Measurements from ENCODE around the gene ALKBH6.

ALKBH6 gene

DNA sequence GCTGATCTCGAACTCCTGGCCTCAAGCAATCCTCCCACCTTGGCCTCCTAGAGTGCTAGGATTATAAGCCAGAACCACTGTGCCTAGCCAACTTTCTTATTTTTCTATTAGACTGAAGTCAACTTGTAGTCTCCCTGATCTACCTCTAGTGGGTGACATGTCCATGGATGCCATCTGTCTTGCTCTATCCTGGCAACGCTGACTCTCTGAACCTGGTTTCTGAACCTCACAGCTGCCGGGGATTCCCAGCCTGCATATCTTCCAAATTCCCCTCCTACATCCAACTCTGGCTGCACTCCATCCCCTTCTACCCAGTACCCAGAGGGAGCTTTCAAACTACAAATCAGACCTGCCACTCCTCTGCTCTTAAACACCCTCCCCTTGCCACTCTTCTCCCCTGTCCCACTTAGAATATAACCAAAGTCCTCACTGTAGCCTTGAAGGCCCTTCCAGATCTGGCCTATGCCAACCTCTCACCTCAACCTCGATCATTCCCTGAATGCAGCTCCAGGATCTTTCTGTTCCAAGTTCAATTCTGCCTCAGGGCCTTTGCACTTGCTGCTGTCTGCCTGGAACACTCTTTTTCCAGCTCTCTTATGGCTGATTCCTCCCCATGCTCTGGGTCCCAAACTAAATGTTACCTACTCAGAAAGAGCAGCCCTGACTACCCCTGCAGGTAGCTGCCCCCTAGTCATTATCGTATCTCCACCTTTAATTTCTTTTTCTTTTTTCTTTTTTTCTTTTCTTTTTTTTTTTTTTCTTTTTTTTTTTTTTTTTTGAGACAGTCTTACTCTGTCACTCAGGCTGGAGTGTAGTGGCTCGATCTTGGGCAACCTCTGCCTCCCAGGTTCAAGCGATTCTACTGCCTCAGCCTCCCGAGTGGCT is 16.5 kb upstream of the ALKBH6 start:
- DNase-seq (ENCODE audit: low read depth) = no peak

GRCh38 chr19:36028313-36029041 is 14.5 kb upstream of the ALKBH6 start:
- no peak for DNase-seq (ENCODE audit: low read depth)

DNA sequence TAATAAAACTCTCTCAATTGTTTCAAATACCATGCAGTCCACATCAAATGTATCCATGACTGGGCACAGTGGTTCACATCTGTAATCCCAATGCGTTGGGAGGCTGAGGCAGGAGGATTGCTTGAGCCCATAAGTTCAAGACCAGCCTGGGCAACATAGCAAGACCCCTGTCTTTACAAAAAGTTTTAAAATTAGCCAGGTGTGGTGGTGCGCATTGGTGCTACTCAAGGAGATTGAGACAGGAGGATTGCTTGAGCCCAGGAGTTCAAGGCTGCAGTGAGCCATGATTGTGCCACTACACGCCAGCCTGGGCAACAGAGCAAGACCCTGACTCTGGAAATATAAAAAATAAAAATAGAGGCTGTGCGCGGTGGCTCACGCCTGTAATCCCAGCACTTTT is 13.7 kb upstream of the ALKBH6 start:
- DNase-seq (ENCODE audit: low read depth) = no peak

DNA sequence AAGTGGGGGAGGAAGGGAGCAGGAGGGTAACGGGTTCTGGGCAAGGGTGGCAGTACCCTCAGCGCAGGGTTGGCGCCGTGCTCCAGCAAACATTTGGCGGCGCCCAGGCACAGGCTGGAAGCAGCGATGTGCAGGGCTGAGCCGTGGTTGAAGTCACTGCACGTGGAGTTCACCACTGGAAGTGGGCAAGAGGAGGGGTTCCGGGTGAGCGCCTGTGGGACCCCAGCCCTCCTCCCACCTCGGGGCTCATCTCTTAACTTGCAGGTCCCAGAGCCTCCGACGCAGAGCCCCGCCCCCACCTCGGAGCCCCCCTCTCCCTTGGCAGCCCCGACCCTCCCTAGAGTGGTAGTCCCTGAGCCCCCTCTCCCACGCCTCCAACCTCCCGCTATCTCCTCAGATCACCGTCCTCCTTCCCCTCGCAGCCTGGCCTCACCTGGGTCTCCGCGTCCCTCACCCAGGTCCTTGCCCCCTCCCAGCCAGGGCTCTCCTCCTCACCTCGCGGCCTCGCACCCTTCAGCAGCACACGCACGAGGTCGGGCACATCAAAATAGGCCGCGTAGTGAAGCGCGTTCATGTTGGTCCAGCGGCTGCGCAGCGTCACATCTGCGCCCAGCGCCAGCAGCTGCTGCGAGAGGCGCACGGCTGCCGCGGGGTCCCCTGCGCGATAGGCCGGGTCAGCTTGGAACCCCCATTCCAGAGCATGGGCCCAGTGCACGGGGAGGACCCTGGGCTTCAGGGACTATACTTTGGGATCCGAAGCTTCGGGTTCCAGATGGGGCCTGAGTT is 12.3 kb upstream of the ALKBH6 start:
- no peak for DNase-seq (ENCODE audit: low read depth)

DNA sequence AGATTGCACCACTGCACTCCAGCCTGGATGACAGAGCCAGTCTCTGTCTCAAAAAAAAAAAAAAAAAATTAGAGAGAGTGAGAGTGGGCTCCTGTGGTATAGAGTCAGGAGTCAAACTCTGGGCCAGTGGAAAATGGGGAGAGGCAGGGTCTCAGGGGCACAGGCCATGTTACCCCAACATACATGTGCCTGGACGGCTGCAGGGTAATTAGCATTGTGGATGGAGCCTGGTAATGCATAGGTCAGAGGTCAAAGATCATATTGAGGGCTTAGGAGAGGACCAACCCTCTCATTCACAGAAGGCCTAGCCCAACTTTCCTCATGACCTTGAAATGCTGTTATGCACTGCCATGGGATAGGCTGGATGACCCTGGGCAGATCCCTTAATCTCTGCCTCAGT is 11.5 kb upstream of the ALKBH6 start:
- DNase-seq (ENCODE audit: low read depth) = no peak

- no peak for DNase-seq (ENCODE audit: low read depth)
These were observed 9.4 kb upstream of the ALKBH6 start for GRCh38 chr19:36023432-36023831.

- DNase-seq (ENCODE audit: low read depth) = no peak
These were observed 5.2 kb upstream of the ALKBH6 start for GRCh38 chr19:36019061-36019670.

GRCh38 chr19:36013280-36014011 is 567 bp downstream of the ALKBH6 start:
- DNase-seq (ENCODE audit: low read depth) = no peak

DNA sequence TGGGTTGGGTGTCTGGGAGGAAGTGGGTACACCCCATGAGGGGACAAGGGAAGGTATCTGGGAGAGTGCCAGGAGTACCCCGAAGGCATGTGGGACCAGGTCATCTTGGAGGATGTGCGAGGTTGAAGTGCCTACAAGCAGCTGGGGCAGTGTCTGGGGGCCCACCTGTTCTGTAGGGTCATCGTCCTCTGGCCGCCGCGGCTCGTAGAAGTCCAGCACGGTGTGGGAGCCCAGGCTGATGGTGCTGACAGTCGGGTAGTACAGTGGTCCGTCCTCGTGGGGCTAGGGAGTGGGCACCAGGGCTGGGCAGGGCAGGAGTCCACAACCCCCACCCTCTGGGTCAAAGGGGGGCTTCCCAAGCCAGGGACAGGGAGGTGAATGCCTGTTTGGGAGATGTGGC is 3.6 kb downstream of the ALKBH6 start:
- DNase-seq (ENCODE audit: low read depth) = no peak

DNA sequence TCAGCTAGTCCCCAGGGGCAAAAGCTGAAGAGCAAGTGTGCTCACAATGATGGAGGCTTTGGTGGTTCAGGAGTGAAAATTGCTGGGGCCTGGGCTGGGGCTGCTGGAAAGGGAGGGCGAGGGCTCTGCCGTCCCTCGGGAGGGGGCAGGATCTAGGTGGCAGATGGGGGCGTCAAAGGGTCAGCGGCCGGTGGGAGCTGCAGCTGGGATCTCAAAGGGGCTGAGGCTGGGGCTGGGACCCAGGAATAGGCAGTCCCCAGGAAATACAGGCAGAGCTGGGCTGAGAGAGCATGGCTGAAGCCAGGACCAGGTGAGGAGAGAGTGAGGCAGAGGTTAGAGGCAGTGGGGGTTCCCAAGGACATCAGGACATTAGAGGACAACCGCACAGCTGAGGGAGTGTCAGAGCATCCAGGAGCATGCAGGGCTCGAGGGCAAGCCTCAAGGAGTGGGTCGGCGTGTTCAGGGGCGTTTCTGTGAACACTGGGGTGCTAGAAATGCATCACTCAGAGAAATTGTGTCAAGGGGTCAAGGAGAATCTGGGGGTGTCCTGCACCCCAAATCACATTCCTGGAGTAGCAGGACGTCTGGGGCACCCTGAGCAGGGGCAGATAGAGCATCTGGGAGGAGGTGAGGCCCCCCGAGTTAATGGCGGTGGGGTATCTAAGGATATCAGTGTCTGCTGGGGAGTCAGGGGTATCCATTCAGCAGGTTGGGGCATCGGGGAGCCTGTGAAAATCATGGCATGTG is 4.2 kb downstream of the ALKBH6 start:
- no peak for DNase-seq (ENCODE audit: low read depth)

GRCh38 chr19:36009220-36009619 is 4.8 kb downstream of the ALKBH6 start:
- no peak for DNase-seq (ENCODE audit: low read depth)

DNA sequence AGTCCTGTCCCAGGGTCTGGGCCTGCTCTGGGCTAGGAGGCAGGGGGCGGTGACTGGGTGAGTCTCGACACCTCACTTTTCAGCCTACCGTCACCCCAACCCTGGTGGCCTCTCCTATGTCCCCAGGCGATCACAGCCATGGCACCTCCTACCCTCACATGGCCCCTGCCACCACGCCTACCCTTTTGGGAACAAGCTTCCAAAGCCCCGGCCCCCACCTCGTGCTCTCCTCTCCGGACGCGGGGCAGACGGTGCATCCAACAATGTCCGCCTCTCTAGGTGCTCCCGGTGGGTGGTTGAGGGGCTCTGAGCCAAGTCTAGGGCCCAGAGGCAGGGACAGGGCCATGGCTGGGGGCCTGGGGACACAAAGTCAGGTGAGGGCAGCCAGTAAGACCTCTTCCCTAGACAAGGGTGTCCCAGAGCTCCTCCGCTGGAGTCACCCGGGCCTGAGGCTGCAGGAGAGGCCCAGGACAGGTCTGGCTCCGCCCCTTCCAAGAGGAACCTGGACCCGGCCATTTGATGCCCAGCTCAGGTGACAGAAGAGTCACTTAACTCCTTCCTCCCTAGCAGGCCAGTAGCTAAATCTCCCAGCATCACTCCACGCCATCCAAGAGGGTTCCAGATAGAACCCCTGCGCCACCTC is 5.6 kb downstream of the ALKBH6 start, which contains the start of gene SYNE4:
TSS of gene SYNE4 (minus strand) at position 478 of the 643 bp plus-strand sequence. CDS start at position 346, 132 bp downstream.
- DNase-seq (ENCODE audit: low read depth) = no peak

DNA sequence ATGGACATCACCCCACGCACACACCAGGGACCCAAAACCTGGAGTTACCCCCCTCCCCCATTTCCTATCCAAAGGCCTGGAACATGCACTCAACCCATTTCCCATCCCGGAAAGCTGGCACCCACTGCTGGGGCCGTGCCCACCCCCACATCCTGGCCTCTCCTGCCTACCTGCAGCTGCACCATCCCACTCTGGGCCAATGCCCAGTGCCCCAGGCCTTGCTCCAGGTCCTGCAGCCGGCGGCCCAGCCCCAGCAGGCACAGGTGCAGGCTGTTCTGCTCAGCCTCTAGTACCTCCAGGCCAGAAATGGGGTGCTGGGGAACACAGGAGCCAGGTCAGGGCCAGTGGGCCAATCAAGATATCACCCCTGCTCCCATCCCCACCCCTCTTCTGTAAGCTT is 7.1 kb downstream of the ALKBH6 start:
- DNase-seq (ENCODE audit: low read depth) = no peak

GRCh38 chr19:36003284-36003683 is 10.7 kb downstream of the ALKBH6 start:
- no peak for DNase-seq (ENCODE audit: low read depth)

GRCh38 chr19:36001605-36002004 is 12.4 kb downstream of the ALKBH6 start:
- DNase-seq (ENCODE audit: low read depth) = no peak

GRCh38 chr19:35996777-35997176 is 17.2 kb downstream of the ALKBH6 start:
- no peak for DNase-seq (ENCODE audit: low read depth)

- peak; percentile 85 for DNase-seq (ENCODE audit: low read depth)
These were observed 18.7 kb downstream of the ALKBH6 start, which contains the start of gene SDHAF1 for GRCh38 chr19:35995048-35995993. TSS of gene SDHAF1 (plus strand) at chr19:35995188. CDS start at chr19:35995275, 87 bp downstream.

- no peak for DNase-seq (ENCODE audit: low read depth)
These were observed 20.0 kb downstream of the ALKBH6 start for GRCh38 chr19:35993923-35994598.
